H1 (cell line): ENCODE data around the gene NCBP1. TPM values are rescaled to one million over a fixed set of nuclear protein-coding genes. Genes with fewer than 3 reads are reported as not detected.

Experiments used
- CTCF ChIA-PET: fragments of 300-600 bp; sonication (Branson Sonifier 250); formaldehyde crosslinking; loops from one replicate; lab custom pipeline; 2021; ENCODE audit not compliant: partially characterized antibody; lab: Charles Lee
- POLR2A ChIA-PET: fragments of 300-600 bp; sonication (Branson Sonifier 250); formaldehyde crosslinking; loops from one replicate; lab custom pipeline; 2021; ENCODE audit warnings: inconsistent platforms; ENCODE audit not compliant: partially characterized antibody; lab: Charles Lee
- DNase-seq, 2 experiments: peaks; one replicate each; pipeline versions ENCODE4 v3.0.0 to v3.0.0-alpha.2; 2010 to 2022; ENCODE audit warnings: low spot score in 2 of 2, low read depth in 1 of 2, mixed read lengths in 1 of 2
- FAIRE-seq: peaks from 2 replicates; lab custom pipeline; 2011; peaks lifted over from hg19 to GRCh38; lab: Jason Lieb, UNC
- H2AFZ ChIP-seq: 2 replicates; pipeline ENCODE4 v1.8.1; 2012; ENCODE audit warnings: low read length, inconsistent platforms
- H2AK5ac ChIP-seq: 2 replicates; pipeline ENCODE4 v1.6.1; 2013; ENCODE audit warnings: low read depth, low read length
- H2BK120ac ChIP-seq: replicated peaks from 2 replicates; pipeline ENCODE3; 2013; ENCODE audit warnings: low read depth, low read length, inconsistent platforms
- H2BK12ac ChIP-seq: 2 replicates; pipeline ENCODE4 v1.6.1; 2013; ENCODE audit warnings: low read depth, low read length
- H2BK15ac ChIP-seq: 2 replicates; pipeline ENCODE4 v1.6.1; 2013; ENCODE audit warnings: low read length
- H2BK20ac ChIP-seq: 2 replicates; pipeline ENCODE4 v1.6.1; 2013; ENCODE audit warnings: low read length
- H2BK5ac ChIP-seq: 2 replicates; pipeline ENCODE4 v1.6.1; 2013; ENCODE audit warnings: low read depth, low read length
- H3K14ac ChIP-seq: 2 replicates; pipeline ENCODE4 v1.6.1; 2013; ENCODE audit warnings: inconsistent platforms; ENCODE audit not compliant: insufficient read length
- H3K18ac ChIP-seq: 2 replicates; pipeline ENCODE4 v1.6.1; 2013; ENCODE audit warnings: low read length; ENCODE audit errors: extremely low read depth
- H3K23ac ChIP-seq: 2 replicates; pipeline ENCODE4 v1.6.1; 2013; ENCODE audit warnings: inconsistent platforms; ENCODE audit not compliant: insufficient read length
- H3K23me2 ChIP-seq: 2 replicates; pipeline ENCODE4 v1.6.1; 2013; ENCODE audit warnings: low read depth, low read length
- H3K27ac ChIP-seq: 2 replicates; pipeline ENCODE4 v1.6.1; 2011; ENCODE audit warnings: low read depth, low read length, inconsistent platforms
- H3K27me3 ChIP-seq, 4 experiments: replicated peaks in 1 of 4; 1 replicate in 1 of 4; 2 replicates in 3 of 4; pipeline versions ENCODE4 v1.6.1 to v1.8.1; 2011 to 2013; ENCODE audit warnings: low read length in 3 of 4, mild to moderate bottlenecking in 3 of 4, inconsistent platforms in 2 of 4, mixed read lengths in 2 of 4, moderate library complexity in 1 of 4; ENCODE audit not compliant: control insufficient read depth in 3 of 4, insufficient read depth in 3 of 4; ENCODE audit errors: extremely low read depth in 1 of 4
- H3K36me3 ChIP-seq, 4 experiments: 2 replicates each; pipeline versions ENCODE4 v1.6.1 to v1.8.1; 2011 to 2013; ENCODE audit warnings: mild to moderate bottlenecking in 4 of 4, low read length in 3 of 4, moderate library complexity in 2 of 4, control low read depth in 1 of 4, inconsistent platforms in 1 of 4; ENCODE audit not compliant: insufficient read depth in 4 of 4, control insufficient read depth in 2 of 4
- H3K4ac ChIP-seq: replicated peaks from 2 replicates; pipeline ENCODE3; 2013; ENCODE audit warnings: low read length, low read depth, mixed read lengths, inconsistent platforms; ENCODE audit not compliant: insufficient read length
- H3K4me1 ChIP-seq, 4 experiments: replicated peaks in 1 of 4; 1 replicate in 1 of 4; 2 replicates in 3 of 4; pipeline versions ENCODE4 v1.6.1 to v1.8.1; 2011 to 2013; ENCODE audit warnings: low read length in 3 of 4, inconsistent platforms in 2 of 4, mixed read lengths in 1 of 4; ENCODE audit not compliant: insufficient read depth in 4 of 4, control insufficient read depth in 3 of 4
- H3K4me2 ChIP-seq, 2 experiments: 2 replicates each; pipeline versions ENCODE4 v1.6.1 to v1.8.1; 2011 to 2013; ENCODE audit warnings: low read depth in 2 of 2, low read length in 2 of 2, control low read depth in 1 of 2, inconsistent platforms in 1 of 2, mild to moderate bottlenecking in 1 of 2; ENCODE audit not compliant: insufficient read depth in 1 of 2
- H3K4me3 ChIP-seq, 4 experiments: fragments of 200-600, 300-600 bp in 1 of 4; sonication (generic), shearing (Covaris generic), sonication (Bioruptor Twin) in 1 of 4; 2 replicates each; pipeline versions ENCODE4 v1.5.1 to v1.8.1; 2011 to 2016; ENCODE audit warnings: low read length in 4 of 4, low read depth in 3 of 4, control low read depth in 2 of 4, inconsistent platforms in 2 of 4, mild to moderate bottlenecking in 2 of 4, mixed read lengths in 1 of 4, moderate library complexity in 1 of 4; ENCODE audit not compliant: insufficient read depth in 2 of 4; ENCODE audit errors: extremely low read depth in 1 of 4
- H3K56ac ChIP-seq: replicated peaks from 2 replicates; pipeline ENCODE3; 2013; ENCODE audit warnings: low read depth, mild to moderate bottlenecking, mixed read lengths, low read length, inconsistent platforms; ENCODE audit not compliant: insufficient read length
- H3K79me1 ChIP-seq: 2 replicates; pipeline ENCODE4 v1.6.1; 2013; ENCODE audit warnings: low read depth, low read length, control low read depth
- H3K79me2 ChIP-seq, 2 experiments: 2 replicates each; pipeline versions ENCODE4 v1.6.1 to v1.8.1; 2012 to 2013; ENCODE audit warnings: low read length in 2 of 2, mild to moderate bottlenecking in 2 of 2, inconsistent platforms in 1 of 2; ENCODE audit not compliant: insufficient read depth in 2 of 2, control insufficient read depth in 1 of 2
- H3K9ac ChIP-seq, 4 experiments: replicated peaks in 1 of 4; 1 replicate in 1 of 4; 2 replicates in 3 of 4; pipeline versions ENCODE4 v1.6.1 to v1.8.1; 2011 to 2013; ENCODE audit warnings: low read depth in 3 of 4, low read length in 3 of 4, control low read depth in 2 of 4, mild to moderate bottlenecking in 2 of 4, moderate library complexity in 2 of 4, inconsistent platforms in 1 of 4; ENCODE audit errors: extremely low read depth in 1 of 4
- H3K9me3 ChIP-seq, 2 experiments: 2 replicates each; pipeline versions ENCODE4 v1.6.1 to v1.8.1; 2012 to 2013; ENCODE audit warnings: mild to moderate bottlenecking in 2 of 2, moderate library complexity in 2 of 2, control low read depth in 1 of 2, inconsistent platforms in 1 of 2, low read depth in 1 of 2, low read length in 1 of 2, mixed read lengths in 1 of 2; ENCODE audit not compliant: insufficient read depth in 2 of 2
- H4K20me1 ChIP-seq, 2 experiments: replicated peaks in 1 of 2; 2 replicates each; pipeline versions ENCODE3 to v1.8.1; 2011 to 2013; ENCODE audit warnings: inconsistent platforms in 2 of 2, low read length in 2 of 2, mild to moderate bottlenecking in 1 of 2; ENCODE audit not compliant: insufficient read depth in 2 of 2, control insufficient read depth in 1 of 2
- H4K5ac ChIP-seq: 2 replicates; pipeline ENCODE4 v1.6.1; 2013; ENCODE audit warnings: low read length, low read depth, mixed read lengths, inconsistent platforms; ENCODE audit not compliant: insufficient read length
- H4K8ac ChIP-seq: 2 replicates; pipeline ENCODE4 v1.8.0; 2013; ENCODE audit warnings: mild to moderate bottlenecking, moderate library complexity, low read length, inconsistent platforms; ENCODE audit not compliant: insufficient read depth; ENCODE audit errors: extremely low read depth
- H4K91ac ChIP-seq: replicated peaks from 2 replicates; pipeline ENCODE3; 2013; ENCODE audit warnings: low read length, mixed read lengths, inconsistent platforms; ENCODE audit not compliant: insufficient read length
- BRCA1 ChIP-seq: IDR thresholded peaks from 2 replicates; pipeline ENCODE4 v1.6.1; 2012; ENCODE audit warnings: low read depth, low read length, improper control_type of control experiment
- CBX5 ChIP-seq: fragments of 300-800, 300-1000 bp; sonication (generic); IDR thresholded peaks from 2 replicates; pipeline ENCODE4 v1.7.1; 2016; ENCODE audit warnings: antibody characterized with exemption, low read length, low read depth
- GTF2F1 ChIP-seq: IDR thresholded peaks from 2 replicates; pipeline ENCODE4 v1.6.1; 2012; ENCODE audit warnings: low read depth, low read length, improper control_type of control experiment, borderline replicate concordance
- HDAC6 ChIP-seq: IDR thresholded peaks from one replicate; pipeline ENCODE4 v1.7.1; 2012; ENCODE audit warnings: low read depth, mild to moderate bottlenecking, inconsistent platforms, low read length, moderate library complexity
- WGBS, 2 experiments: shearing (Covaris generic) in 1 of 2; methylation state at CpG; one replicate each; pipeline versions ENCODE4 v1.1.6 to v1.1.7; 2013 to 2015; ENCODE audit warnings: low lambda C conversion rate in 2 of 2, mixed read lengths in 2 of 2, inconsistent platforms in 1 of 2, low coverage in 1 of 2, missing lambda C conversion rate in 1 of 2; ENCODE audit not compliant: insufficient replicate concordance in 2 of 2, insufficient coverage in 1 of 2, insufficient read length in 1 of 2; ENCODE audit errors: extremely low coverage in 1 of 2, missing lambda C conversion rate in 1 of 2; 5-methylcytosine and 5-hydroxymethylcytosine counted together
- polyA plus RNA-seq, 7 experiments: library from polyadenylated mRNA; depleted of rRNA in 3 of 7; stranded (reverse) in 5 of 7; unstranded in 2 of 7; fragments of >200 nt in 5 of 7; fragments of 200-250 nt in 2 of 7; gene quantifications; 1 replicate in 5 of 7; 2 replicates in 1 of 7; 4 replicates in 1 of 7; pipeline versions ENCODE4 v1.2.1 to v1.2.3, GENCODE V29; 2011 to 2013; ENCODE audit warnings: missing spikeins in 2 of 7, mixed read lengths in 2 of 7
- total RNA-seq: library from RNA; stranded (reverse); fragmentation: NEBNext Ultra II Directional; extraction: Animal tissue kit (Norgen Biotek cat#: 25700); gene quantifications from 2 replicates; pipeline ENCODE4 v1.2.1, GENCODE V29; 2021
- TF ChIP-seq, protein P1 (sequence below): IDR thresholded peaks from 2 replicates; pipeline ENCODE4 v1.6.1; 2012; ENCODE audit warnings: inconsistent platforms

The NCBP1 gene
- total and polyA plus RNA-seq, 2 of the 8 experiments (the other 6 are each of a cell fraction or from before 2014, with no cell fraction given), result 14.7 to 54.0 TPM

- DNase-seq (no peak), FAIRE-seq (no peak)
- no peak overlapping the region for H3K4me3 ChIP-seq
- no peak overlapping the region for H3K27ac ChIP-seq
- H3K14ac ChIP-seq, result no peak overlapping the region
- CTCF ChIA-PET, result no interaction called here
- H3K23me2 ChIP-seq, result no peaks in the 10 kb centered on the region
- H2BK12ac ChIP-seq, result no peak overlapping the region
- H4K8ac ChIP-seq, result no peak overlapping the region
- no peak overlapping the region for H2BK15ac ChIP-seq
- no peak overlapping the region for H3K4ac ChIP-seq
- no peak overlapping the region for H2BK5ac ChIP-seq
- no peak overlapping the region for H3K9ac ChIP-seq
- no peak overlapping the region for H3K4me2 ChIP-seq
- no peak overlapping the region for H2BK120ac ChIP-seq
- peaks cover 17 to 52% (median 46%) of the 10 kb centered on the region in 4 experiments for H3K36me3 ChIP-seq
- no peaks in the 10 kb centered on the region for H3K79me1 ChIP-seq
- no peak overlapping the region for H2AK5ac ChIP-seq
- no peak overlapping the region for H4K5ac ChIP-seq
- peaks cover 3 to 4% of the 10 kb centered on the region in 2 experiments for H4K20me1 ChIP-seq
- H3K23ac ChIP-seq, result no peak overlapping the region
- no peak overlapping the region for H3K18ac ChIP-seq
- no peak overlapping the region for H3K56ac ChIP-seq
- no peak overlapping the region for H4K91ac ChIP-seq
- H3K9me3 ChIP-seq, result no peaks in the 10 kb centered on the region
- no peaks in the 10 kb centered on the region for H3K79me2 ChIP-seq
- WGBS, 2 experiments, result 88% methylated on average over 3 of the region's 3 CpGs; no CpG with 5 or more reads in 1 of the 2 experiments
- no peak overlapping the region for H2BK20ac ChIP-seq
- H3K4me1 ChIP-seq, result no peaks in the 10 kb centered on the region
- no peak overlapping the region for H2AFZ ChIP-seq
- no peaks in the 10 kb centered on the region for H3K27me3 ChIP-seq
- POLR2A ChIA-PET, result interaction anchor here (1.4 kb wide), 1 partner anchor 225 kb away, joined by 4 read pairs; no protein-coding TSS in a partner anchor
- TF ChIP-seq CBX5, result no peak
- no peak for TF ChIP-seq GTF2F1
- TF ChIP-seq, protein P1, sequence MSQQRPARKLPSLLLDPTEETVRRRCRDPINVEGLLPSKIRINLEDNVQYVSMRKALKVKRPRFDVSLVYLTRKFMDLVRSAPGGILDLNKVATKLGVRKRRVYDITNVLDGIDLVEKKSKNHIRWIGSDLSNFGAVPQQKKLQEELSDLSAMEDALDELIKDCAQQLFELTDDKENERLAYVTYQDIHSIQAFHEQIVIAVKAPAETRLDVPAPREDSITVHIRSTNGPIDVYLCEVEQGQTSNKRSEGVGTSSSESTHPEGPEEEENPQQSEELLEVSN, result no peak
- TF ChIP-seq HDAC6, result no peak
- no peak for TF ChIP-seq BRCA1
These were observed 42.0 kb downstream of the NCBP1 start for GRCh38 chr9:97675655-97676054.
